Thyroid gland (tissue), 4 donors: ENCODE measurements around the gene OR13J1. TPM values are rescaled to one million over a fixed set of nuclear protein-coding genes. Genes with fewer than 3 reads are reported as not detected.
"Not testable (repeated sequence)": the region's sequence is repeated elsewhere in the genome, so short reads cannot be mapped to it uniquely, and the experiment has no call there.

ENCODE experiments used
- DNase-seq, 2 donors: peaks; one replicate each; pipeline ENCODE4 v3.0.0-alpha.2; 2019
- H3K27ac ChIP-seq, 3 donors: fragments of 200-600 bp; sonication (generic); 1 replicate in 2 of 3; 2 replicates in 1 of 3; pipeline ENCODE4 v1.5.1; 2016 to 2019; ENCODE audit warnings: mild to moderate bottlenecking in 1 of 3, moderate library complexity in 1 of 3
- H3K27me3 ChIP-seq: fragments of 200-600 bp; sonication (generic); one replicate; pipeline ENCODE4 v1.5.1; 2019
- H3K36me3 ChIP-seq, 2 donors: fragments of 200-600 bp; sonication (generic); one replicate each; pipeline ENCODE4 v1.5.1; 2016 to 2019
- H3K4me1 ChIP-seq, 2 donors: fragments of 200-600 bp; sonication (generic); one replicate each; pipeline ENCODE4 v1.5.1; 2017 to 2019
- H3K4me3 ChIP-seq, 3 donors: fragments of 200-600 bp; sonication (generic); replicated peaks in 1 of 3; 1 replicate in 2 of 3; 2 replicates in 1 of 3; pipeline ENCODE4 v1.5.1; 2016; ENCODE audit warnings: mild to moderate bottlenecking in 1 of 3
- H3K9me3 ChIP-seq: fragments of 200-600 bp; sonication (generic); one replicate; pipeline ENCODE4 v1.5.1; 2017
- POLR2A ChIP-seq, 2 donors: fragments of 450-650 bp; IDR thresholded peaks; one replicate each; pipeline ENCODE4 v1.6.1; 2017; ENCODE audit warnings: antibody characterized with exemption in 2 of 2, mild to moderate bottlenecking in 2 of 2, moderate library complexity in 1 of 2
- WGBS, 2 donors: methylation state at CpG; one replicate each; pipeline ENCODE4 v1.1.5; 2017; 5-methylcytosine and 5-hydroxymethylcytosine counted together
- intact Hi-C: fragments of 100-400 bp; cut with DNase I; formaldehyde crosslinking; loops from one replicate; pipeline ENCODE4 v1.15.1; 2023
- total RNA-seq, 4 donors: library from RNA; depleted of rRNA; stranded (reverse); fragments of >200 nt; gene quantifications; one replicate each; pipeline ENCODE4 v1.2.3, GENCODE V29; 2016
- TF ChIP-seq, protein P1 (sequence below), 6 experiments: fragments of 200-600 bp in 3 of 6; fragments of 450-650 bp in 3 of 6; sonication (generic) in 3 of 6; IDR thresholded peaks; one replicate each; pipeline ENCODE4 v1.5.1; 2016 to 2019; ENCODE audit warnings: antibody characterized with exemption in 6 of 6, mild to moderate bottlenecking in 2 of 6, inconsistent platforms in 1 of 6, moderate library complexity in 1 of 6

The OR13J1 gene
- total RNA-seq, 4 donors from 2014 or later, result not detected

DNA sequence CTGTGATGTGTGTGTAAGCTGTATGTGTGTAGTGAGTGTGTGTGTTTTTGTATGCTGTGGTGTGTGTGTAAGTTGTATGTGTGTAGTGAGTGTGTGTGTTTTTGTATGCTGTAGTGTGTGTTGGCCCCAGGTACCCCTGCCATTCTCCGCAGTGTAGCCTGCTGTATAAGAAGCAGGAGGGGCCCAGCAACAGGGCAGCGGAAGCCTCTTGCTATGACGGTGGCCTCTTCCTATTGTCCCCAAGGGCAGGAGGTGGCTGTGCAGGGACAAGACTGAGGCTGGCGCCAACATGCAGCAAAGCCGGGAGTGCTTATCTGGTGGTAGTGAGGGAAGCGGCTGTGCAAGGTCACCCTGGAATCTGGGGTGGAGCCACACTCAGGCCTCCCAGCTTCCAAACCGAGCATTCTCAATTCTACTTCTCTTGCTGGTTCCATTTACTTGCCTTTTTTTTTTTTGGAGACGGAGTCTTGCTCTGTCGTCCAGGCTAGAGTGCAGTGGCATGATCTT, 44.2 kb upstream of the OR13J1 start:
- H3K27ac ChIP-seq, result peak overlapping the region; percentile 23 to 59 (median 28)
- H3K4me3 ChIP-seq, result no peak overlapping the region
- 35 to 46% methylated on average over 9 of the region's 9 CpGs for WGBS, 2 donors
- no peaks in the 10 kb centered on the region for H3K36me3 ChIP-seq
- TF ChIP-seq, protein P1, sequence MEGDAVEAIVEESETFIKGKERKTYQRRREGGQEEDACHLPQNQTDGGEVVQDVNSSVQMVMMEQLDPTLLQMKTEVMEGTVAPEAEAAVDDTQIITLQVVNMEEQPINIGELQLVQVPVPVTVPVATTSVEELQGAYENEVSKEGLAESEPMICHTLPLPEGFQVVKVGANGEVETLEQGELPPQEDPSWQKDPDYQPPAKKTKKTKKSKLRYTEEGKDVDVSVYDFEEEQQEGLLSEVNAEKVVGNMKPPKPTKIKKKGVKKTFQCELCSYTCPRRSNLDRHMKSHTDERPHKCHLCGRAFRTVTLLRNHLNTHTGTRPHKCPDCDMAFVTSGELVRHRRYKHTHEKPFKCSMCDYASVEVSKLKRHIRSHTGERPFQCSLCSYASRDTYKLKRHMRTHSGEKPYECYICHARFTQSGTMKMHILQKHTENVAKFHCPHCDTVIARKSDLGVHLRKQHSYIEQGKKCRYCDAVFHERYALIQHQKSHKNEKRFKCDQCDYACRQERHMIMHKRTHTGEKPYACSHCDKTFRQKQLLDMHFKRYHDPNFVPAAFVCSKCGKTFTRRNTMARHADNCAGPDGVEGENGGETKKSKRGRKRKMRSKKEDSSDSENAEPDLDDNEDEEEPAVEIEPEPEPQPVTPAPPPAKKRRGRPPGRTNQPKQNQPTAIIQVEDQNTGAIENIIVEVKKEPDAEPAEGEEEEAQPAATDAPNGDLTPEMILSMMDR (IDR thresholded peaks at IDR 0.05), result no peak
- TF ChIP-seq POLR2A (IDR thresholded peaks at IDR 0.05), result peak in 1 of 2 donors; percentile 22
- no peaks in the 10 kb centered on the region for H3K9me3 ChIP-seq
- peaks cover 13 to 48% of the 10 kb centered on the region in 2 donors for H3K4me1 ChIP-seq
- DNase-seq, result peak; percentile 55 to 71
- no peaks in the 10 kb centered on the region for H3K27me3 ChIP-seq
- intact Hi-C loops, result no loop called here

DNA sequence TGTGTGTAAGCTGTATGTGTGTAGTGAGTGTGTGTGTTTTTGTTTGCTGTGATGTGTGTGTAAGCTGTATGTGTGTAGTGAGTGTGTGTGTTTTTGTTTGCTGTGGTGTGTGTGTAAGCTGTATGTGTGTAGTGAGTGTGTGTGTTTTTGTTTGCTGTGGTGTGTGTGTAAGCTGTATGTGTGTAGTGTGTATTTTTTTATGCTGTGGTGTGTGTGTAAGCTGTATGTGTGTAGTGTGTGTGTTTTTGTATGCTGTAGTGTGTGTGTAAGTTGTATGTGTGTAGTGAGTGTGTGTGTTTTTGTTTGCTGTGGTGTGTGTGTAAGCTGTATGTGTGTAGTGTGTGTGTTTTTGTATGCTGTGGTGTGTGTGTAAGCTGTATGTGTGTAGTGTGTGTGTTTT, 43.2 kb upstream of the OR13J1 start:
- H3K9me3 ChIP-seq, intact Hi-C loops, DNase-seq, H3K4me3 ChIP-seq, H3K36me3 ChIP-seq, H3K27me3 ChIP-seq: not testable (repeated sequence)
- Histone ChIP-seq H3K4me1 (peaks cover 21 to 50% of the 10 kb centered on the region in 2 donors), H3K27ac (peak overlapping the region in 1 of 3 donors; percentile 23)

DNA sequence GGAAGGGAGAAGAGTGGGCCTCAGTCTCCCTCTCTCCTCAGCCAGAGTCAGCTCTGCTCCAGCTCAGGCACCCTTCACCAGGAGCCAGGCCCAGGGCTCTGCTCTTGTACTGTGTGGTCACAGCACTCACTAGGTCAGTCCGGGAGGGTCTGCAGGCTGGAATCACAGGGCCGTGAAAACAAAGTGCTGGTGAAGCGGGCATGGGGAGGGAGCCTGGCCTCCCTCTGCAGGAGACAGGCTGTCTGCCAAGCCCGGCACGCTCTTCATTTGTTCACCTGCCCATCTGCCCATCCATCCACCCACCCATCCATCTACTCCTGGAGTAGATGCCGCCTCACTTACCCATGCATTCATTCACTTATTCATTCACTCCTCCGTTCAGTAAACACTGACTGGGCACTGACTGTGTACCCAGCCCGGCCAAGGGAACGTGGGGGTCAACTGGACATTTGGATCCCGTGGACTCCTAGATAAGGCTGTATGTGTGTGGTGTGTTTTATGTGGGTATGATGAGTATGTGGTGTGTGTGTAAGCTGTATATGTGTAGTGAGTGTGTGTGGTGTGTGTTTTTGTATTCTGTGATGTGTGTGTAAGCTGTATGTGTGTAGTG, 42.7 kb upstream of the OR13J1 start:
- H3K4me1 ChIP-seq, result peaks cover 26 to 55% of the 10 kb centered on the region in 2 donors
- no peak overlapping the region for H3K4me3 ChIP-seq
- H3K36me3 ChIP-seq, result no peaks in the 10 kb centered on the region
- 51 to 76% methylated on average over 10 of the region's 10 CpGs for WGBS, 2 donors
- peak; percentile 47 to 58 for DNase-seq
- peak overlapping the region in 1 of 3 donors; percentile 46 for H3K27ac ChIP-seq
- no peaks in the 10 kb centered on the region for H3K27me3 ChIP-seq
- TF ChIP-seq, protein P1 (IDR thresholded peaks at IDR 0.05), result no peak
- no peak for TF ChIP-seq POLR2A (IDR thresholded peaks at IDR 0.05)
- intact Hi-C loops, result no loop called here
- no peaks in the 10 kb centered on the region for H3K9me3 ChIP-seq

DNA sequence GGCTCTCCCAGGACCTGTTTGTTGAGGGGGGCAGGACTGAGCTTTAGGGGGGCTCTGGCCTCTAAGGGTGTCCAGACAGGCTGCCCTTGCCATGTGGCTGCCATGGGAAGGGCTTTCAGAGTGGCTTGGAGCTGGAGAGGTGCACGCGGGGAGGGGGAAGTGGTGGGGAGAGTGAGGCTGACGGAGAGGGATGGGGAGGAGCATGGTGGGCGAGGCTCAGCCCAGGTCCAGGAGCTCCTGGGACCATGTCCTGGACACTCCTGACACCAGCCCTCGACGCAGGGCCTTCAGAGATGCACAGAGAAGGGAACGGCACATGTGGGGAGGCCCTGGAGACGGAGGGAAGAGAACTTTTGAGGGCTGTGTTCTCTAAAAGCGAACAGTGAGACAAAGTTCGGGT, 41.5 kb upstream of the OR13J1 start:
- intact Hi-C loops, result no loop called here
- Histone ChIP-seq H3K36me3 (no peaks in the 10 kb centered on the region), H3K27me3 (no peaks in the 10 kb centered on the region), H3K4me1 (peaks cover 39 to 62% of the 10 kb centered on the region in 2 donors), H3K27ac (peak overlapping the region in 1 of 3 donors; percentile 97), H3K4me3 (no peak overlapping the region), H3K9me3 (no peaks in the 10 kb centered on the region)
- no peak for TF ChIP-seq POLR2A (IDR thresholded peaks at IDR 0.05)
- TF ChIP-seq, protein P1 (IDR thresholded peaks at IDR 0.05), result no peak
- WGBS, 2 donors, result 78 to 88% methylated on average over 10 of the region's 10 CpGs
- no peak for DNase-seq

DNA sequence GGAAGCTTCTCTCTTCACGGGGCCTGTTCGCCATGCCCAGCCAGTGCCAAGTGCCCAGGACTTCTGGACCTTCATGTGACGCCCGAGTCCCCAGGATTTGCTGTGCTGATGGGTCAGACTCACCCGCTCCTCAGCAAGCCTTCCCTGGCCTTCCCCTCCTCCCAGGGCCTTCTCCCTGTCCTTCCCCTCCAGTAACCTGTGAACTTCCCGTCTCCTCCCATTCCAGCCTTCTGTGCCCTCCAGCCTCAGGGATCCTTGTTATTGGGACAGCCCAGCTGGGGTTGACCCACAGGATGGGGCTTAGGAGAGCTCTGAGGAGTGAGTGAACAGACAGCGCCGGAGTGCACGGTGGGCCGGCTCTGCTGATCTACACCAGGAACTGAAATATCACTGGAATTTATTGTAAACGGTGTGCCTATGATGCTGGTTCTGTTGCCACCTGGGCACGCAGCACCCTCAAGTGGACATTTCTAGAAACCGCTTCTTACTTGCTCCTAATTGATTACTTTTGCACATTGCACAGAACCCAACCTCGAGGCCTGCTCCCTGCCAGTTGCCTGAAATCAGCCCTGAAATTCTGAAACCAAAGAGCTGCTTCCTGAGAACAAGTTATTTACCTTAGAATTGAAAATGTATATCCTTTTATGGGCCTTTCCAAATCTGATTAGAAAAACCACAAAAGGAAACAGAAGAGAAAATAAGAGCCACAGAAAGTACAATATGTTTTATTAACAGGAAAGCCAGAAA, 40.6 kb upstream of the OR13J1 start:
- peaks cover 48 to 71% of the 10 kb centered on the region in 2 donors for H3K4me1 ChIP-seq
- no peaks in the 10 kb centered on the region for H3K27me3 ChIP-seq
- WGBS, 2 donors, result 75 to 76% methylated on average over 14 of the region's 14 CpGs
- TF ChIP-seq, protein P1 (IDR thresholded peaks at IDR 0.05), result peak in 2 of 6 experiments; percentile 28 to 29
- no peak for TF ChIP-seq POLR2A (IDR thresholded peaks at IDR 0.05)
- intact Hi-C loops, result no loop called here
- H3K36me3 ChIP-seq, result no peaks in the 10 kb centered on the region
- H3K9me3 ChIP-seq, result no peaks in the 10 kb centered on the region
- peak overlapping the region in 2 of 3 donors; percentile 96 to 97 for H3K27ac ChIP-seq
- peak in 1 of 2 donors; percentile 18 for DNase-seq
- no peak overlapping the region for H3K4me3 ChIP-seq
